HG02678 (cell line): Measurements from ENCODE around the gene SLC22A2.

Experiments used
- ATAC-seq: cut with Tn5 transposase; IDR thresholded peaks from one replicate; pipeline ENCODE4 v1.9.1; 2021; ENCODE audit warnings: mild to moderate bottlenecking, moderate library complexity; ENCODE audit not compliant: unreplicated experiment

Gene SLC22A2

GRCh38 chr6:160274871-160275510, 16.4 kb upstream of the SLC22A2 start:
- ATAC-seq, result no peak

GRCh38 chr6:160273750-160274149, 15.1 kb upstream of the SLC22A2 start:
- ATAC-seq, result no peak

- no peak for ATAC-seq
These were observed 14.6 kb upstream of the SLC22A2 start for GRCh38 chr6:160273196-160273595.

GRCh38 chr6:160272707-160273106, 14.1 kb upstream of the SLC22A2 start:
- no peak for ATAC-seq

- no peak for ATAC-seq
These were observed 11.7 kb upstream of the SLC22A2 start for GRCh38 chr6:160270347-160270746.

- ATAC-seq, result no peak
These were observed 11.2 kb upstream of the SLC22A2 start for GRCh38 chr6:160269771-160270170.

- ATAC-seq, result no peak
These were observed 10.5 kb upstream of the SLC22A2 start for GRCh38 chr6:160269023-160269521.

GRCh38 chr6:160267102-160267501, 8.5 kb upstream of the SLC22A2 start:
- ATAC-seq, result no peak

- ATAC-seq, result peak; percentile 73
These were observed 7.4 kb upstream of the SLC22A2 start for GRCh38 chr6:160265869-160266476.

- no peak for ATAC-seq
These were observed 5.5 kb upstream of the SLC22A2 start for GRCh38 chr6:160264061-160264612.

GRCh38 chr6:160263196-160263939, 4.7 kb upstream of the SLC22A2 start:
- no peak for ATAC-seq

- no peak for ATAC-seq
These were observed 3.5 kb upstream of the SLC22A2 start for GRCh38 chr6:160261991-160262680.

GRCh38 chr6:160260803-160261450, 2.3 kb upstream of the SLC22A2 start:
- no peak for ATAC-seq

- ATAC-seq, result no peak
These were observed 1.7 kb upstream of the SLC22A2 start for GRCh38 chr6:160260367-160260766.

- no peak for ATAC-seq
These were observed 977 bp upstream of the SLC22A2 start for GRCh38 chr6:160259598-160259997.

GRCh38 chr6:160259143-160259425, 463 bp upstream of the SLC22A2 start:
- no peak for ATAC-seq

- no peak for ATAC-seq
These were observed 2.2 kb downstream of the SLC22A2 start for GRCh38 chr6:160256445-160256844.

- ATAC-seq, result no peak
These were observed 3.9 kb downstream of the SLC22A2 start for GRCh38 chr6:160254467-160255312.

- ATAC-seq, result no peak
These were observed 4.9 kb downstream of the SLC22A2 start for GRCh38 chr6:160253714-160254113.

- no peak for ATAC-seq
These were observed 5.3 kb downstream of the SLC22A2 start for GRCh38 chr6:160253292-160253691.
